ENCODE data around the gene GULP1.
"Not testable (repeated sequence)": the region's sequence is repeated elsewhere in the genome, so short reads cannot be mapped to it uniquely, and the experiment has no call there.

GULP1 gene

GRCh38 chr2:188416367-188416766, 124.7 kb downstream of the GULP1 start:
- no peak for DNase-seq (ENCODE audit: low spot score)

GRCh38 chr2:188422726-188423125, 131.1 kb downstream of the GULP1 start:
- DNase-seq (ENCODE audit: low spot score), result no peak

- no peak for DNase-seq (ENCODE audit: low spot score)
These were observed 133.6 kb downstream of the GULP1 start for GRCh38 chr2:188425266-188425665.

DNA sequence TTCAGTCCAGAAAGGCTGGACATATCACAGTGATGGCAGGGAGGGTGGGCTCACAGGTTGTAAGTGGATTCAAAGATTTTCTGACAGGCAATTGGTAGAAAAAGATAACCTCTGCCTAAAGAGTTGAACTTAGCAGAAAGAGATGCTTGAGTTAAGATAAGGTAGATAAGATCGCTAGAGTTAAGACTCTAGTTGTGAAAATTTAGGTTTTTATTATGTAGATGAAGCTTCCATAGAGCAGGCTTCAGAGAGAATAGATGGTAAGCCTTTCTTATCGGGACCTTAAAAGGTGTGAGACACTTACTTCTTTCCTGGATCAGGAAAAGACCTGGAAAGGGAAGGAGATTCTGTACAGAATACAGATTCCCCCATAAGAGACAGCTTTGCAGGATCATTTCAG, 134.4 kb downstream of the GULP1 start:
- DNase-seq (ENCODE audit: low spot score), result no peak

DNA sequence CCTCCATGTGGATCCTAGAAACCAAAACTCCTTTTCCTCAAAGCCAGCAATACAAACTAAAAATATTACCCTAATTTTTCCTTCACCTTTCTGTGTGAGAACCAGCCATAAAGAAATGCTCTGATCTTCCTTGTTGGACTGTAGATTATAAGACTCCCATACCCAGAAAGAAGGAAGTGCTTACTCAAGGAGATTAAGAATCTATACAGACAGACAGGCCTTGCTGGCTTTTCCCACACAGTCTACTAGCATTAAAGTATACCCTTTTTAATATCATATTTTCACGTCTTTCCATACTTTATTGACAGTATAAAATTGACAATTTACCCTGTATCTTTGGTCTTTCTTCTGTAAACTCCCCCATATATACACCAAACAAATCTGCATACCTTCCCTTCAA, 139.0 kb downstream of the GULP1 start:
- no peak for DNase-seq (ENCODE audit: low spot score)

- no peak for DNase-seq (ENCODE audit: low spot score)
These were observed 142.3 kb downstream of the GULP1 start for GRCh38 chr2:188434018-188434417.

DNA sequence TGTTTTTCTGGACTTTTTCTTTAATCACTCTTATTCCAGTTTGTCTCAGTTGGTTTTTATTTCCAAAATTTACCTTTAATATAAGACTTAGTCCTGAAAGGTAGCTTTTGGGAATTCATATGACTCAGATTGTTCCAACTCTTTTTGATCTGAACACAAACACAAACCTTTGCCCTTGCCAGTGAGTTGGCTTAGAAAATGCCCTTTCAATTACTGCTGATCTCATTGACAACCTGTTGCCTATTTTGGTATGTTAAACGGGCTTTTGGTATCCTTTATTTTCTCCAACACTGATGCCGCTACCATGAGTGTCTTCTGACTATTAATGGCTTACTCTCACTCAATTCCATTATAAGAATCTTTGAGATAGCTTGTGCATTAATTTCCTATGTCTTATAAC, 143.4 kb downstream of the GULP1 start:
- no peak for DNase-seq (ENCODE audit: low spot score)

DNA sequence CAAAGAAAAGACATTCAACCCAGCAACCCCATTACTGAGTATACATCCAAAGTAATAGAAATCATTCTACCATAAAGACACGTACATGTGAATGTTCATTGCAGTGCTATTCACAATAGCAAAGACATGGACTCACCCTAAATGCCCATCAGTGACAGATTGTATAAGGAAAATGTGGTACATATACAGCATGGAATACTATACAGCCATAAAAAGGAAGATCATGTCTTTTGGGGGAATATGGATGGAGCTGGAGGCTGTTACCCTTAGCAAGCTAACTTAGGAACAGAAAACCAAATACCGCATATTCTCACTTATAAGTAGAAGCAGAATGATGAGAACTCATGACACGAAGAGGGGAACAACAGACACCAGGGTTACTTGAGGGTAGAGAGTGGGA, 145.9 kb downstream of the GULP1 start:
- DNase-seq (ENCODE audit: low spot score), result no peak

- no peak for DNase-seq (ENCODE audit: low spot score)
These were observed 148.3 kb downstream of the GULP1 start for GRCh38 chr2:188439986-188440385.

DNA sequence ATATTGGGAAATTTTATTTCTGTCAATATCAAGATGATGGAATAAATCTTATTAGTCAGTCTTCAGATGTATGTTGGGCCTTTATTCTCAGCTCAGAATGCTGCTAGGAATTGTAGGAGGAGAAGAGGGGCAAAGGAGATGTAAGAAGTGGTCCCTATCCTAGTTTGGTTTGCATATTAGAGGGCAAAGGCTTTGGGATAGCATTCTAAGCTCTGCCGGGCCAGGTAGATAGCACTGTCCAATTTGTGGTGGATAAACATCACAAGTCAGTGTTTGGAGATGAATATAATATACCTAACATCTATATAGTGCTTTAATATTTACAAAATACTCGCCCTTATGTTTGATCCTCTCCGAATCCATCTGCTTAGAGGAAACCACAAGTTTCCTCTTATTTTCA, 149.2 kb downstream of the GULP1 start:
- no peak for DNase-seq (ENCODE audit: low spot score)

- no peak for DNase-seq (ENCODE audit: low spot score)
These were observed 149.7 kb downstream of the GULP1 start for GRCh38 chr2:188441288-188441947.

GRCh38 chr2:188443207-188443606, 151.5 kb downstream of the GULP1 start:
- peak; percentile 0 for DNase-seq (ENCODE audit: low spot score)

DNA sequence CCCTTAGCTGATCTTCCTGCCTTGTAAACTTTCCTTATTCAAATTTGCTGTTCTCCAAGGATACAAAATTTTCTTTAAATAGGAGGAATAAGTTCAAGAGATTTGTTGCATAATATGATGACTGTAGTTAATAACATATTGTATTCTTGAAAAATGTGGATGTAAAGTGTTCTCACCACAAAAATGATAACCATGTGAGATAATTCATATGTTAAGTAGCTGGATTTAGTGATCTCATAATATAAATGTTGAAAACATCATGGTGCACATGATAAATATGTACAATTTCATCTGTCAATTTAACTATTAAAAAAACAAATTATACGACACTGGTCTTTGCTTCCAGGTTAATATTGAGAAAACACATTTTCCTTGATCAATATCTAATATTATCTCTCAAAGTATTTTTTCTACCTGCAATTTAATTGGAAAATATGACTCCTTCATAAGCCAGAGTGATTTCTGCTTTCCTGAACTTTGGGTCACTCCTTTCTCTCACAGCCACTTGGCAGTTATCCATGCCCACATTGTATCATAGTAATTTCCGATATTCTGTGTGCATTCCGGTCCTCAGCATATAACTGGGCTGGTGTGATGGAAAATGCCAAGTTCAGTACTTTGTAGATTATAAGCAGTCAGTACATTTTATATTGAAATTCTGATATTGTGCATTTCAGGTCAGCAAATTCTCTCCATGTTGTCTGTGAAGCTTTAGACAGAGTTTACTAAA, 152.6 kb downstream of the GULP1 start:
- DNase-seq (ENCODE audit: low spot score), result no peak

DNA sequence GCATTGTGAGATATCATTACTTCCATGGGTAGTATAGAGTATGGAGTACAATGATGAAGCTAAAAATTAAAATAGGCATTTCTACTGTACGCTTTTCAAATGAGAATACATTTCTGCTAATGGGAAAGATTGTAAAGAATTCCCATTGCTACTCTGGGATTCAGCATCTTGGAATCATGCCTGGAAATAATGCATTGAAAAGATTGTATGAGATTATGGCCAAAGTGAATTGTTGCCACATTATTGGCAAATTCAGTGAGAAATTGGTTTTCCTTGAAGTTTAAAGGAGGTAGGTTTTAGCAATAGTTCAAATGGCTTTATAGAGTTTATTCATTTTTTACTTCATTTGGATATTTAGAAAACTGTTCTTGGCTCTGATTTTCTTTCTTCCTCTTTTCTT, 157.9 kb downstream of the GULP1 start:
- no peak for DNase-seq (ENCODE audit: low spot score)

DNA sequence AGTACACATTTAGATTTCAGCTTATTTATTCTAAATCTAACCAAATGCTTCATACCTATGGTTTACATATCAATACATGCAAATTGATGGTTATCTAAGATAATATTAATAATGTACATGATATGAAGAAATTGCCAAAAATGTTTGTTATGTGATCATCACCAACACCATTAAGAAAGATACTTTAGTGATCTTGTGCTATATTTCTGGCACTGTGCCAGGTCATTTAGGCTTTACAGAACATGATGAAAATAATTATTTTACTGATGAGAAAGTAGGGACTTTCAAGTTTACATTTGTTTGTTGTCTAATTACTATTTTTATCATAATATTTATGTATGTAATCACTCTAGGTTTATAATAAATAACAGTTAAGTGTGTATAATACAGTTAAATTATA, 158.3 kb downstream of the GULP1 start:
- no peak for DNase-seq (ENCODE audit: low spot score)

DNA sequence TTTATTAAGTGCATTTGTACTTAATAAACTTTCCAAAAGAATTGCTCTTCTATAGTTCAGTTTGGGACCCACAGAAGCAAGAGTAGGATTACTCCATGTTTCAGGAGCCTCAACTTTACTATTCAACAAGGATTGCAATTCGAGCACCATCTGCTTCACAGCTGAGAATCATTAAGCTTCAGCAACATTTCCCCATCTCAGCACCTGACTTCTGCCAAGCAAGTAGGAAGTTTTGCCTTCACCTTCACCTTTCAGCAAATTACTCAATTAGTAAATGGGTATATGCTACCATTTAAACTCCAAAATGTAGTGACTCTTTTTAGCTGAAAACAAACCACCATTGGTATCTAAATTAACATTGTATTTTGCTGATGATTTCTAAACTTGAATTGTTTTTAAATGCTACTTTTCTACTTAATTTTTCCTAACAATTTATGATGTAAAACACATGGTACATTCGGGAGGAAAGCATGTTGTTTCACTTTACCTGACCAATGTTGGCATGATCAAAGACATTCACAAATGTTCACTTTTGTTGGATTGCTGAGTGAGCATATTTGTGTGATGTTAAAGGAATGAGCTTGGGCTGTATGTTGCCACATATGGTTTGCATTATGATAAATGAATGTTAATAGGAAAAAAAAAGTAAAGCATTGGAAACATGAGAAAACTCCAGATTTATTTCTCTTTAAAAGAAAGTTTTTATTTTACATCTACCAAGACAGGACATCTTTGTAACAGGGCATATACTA, 159.2 kb downstream of the GULP1 start:
- DNase-seq (ENCODE audit: low spot score), result no peak

DNA sequence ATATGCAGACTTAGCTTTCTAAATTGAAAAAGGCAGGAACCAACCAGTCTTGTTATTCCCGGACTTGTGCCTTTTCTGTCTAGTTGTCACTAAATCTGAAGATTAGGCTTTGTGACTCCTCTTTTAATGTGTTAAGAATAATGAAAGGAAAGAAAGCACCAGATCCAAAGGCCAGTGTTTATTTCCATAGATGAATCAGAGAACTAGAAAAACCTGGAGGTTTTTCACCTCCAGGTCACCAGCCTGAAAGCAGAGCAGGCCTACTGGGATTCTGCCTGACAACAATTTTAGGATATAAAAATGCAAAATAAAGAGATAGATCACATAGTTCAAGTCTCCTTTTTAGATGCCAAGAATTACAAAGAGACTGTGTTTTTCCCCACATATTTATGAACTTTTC, 160.4 kb downstream of the GULP1 start:
- DNase-seq (ENCODE audit: low spot score), result no peak

DNA sequence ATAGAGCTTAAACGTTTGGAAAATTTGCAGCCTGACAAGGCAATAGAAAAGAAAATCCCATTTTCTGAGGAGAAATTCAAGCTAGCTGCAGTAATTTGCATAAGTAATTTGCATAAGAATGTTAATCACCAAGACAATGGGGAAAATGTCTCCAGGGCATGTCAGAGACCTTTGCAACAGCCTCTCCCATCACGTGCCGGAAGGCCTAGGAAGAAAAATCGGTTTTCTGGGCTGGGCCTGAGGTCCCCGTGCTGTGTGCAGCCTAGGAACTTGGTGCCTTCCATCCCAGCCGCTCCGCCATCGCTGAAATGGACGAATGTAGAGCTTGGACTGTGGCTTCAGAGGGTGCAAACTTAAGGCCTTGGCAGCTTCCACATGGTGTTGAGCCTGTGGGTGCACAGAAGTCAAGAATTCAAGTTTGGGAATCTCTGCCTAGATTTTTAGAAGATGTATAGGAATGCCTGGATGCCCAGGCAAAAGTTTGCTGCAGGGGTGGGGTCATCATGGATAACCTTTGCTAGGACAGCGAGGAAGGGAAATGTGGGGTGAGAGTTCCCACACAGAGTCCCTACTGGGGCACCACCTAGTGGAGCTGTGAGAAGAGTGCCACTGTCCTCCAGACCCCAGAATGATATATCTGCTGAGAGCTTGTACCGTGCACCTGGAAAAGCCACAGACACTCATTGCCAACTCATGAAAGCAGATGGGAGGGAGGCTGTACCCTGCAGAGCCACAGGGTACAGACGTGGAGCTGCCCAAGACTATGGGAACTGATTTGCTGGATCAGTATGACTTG, 164.6 kb downstream of the GULP1 start:
- no peak for DNase-seq (ENCODE audit: low spot score)

DNA sequence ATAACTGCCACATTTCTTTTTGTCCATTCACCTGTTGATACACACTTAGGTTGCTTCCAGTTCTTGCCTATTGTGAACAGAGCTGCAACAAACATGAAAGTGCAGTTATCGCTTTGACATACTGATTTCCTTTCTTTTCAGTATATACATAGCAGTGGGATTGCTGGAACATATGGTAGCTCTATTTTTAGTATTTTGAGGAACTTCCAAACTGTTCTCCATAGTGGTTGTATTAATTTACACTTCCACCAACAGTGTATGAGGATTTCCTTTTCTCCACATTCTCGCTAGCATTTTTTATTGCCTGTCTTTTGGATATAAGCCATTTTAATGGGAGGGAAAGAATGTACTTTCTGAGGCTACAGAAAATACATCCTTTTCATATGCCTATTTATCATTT, 167.4 kb downstream of the GULP1 start:
- no peak for DNase-seq (ENCODE audit: low spot score)

GRCh38 chr2:188466078-188466477, 174.4 kb downstream of the GULP1 start:
- DNase-seq (ENCODE audit: low spot score), result not testable (repeated sequence)

DNA sequence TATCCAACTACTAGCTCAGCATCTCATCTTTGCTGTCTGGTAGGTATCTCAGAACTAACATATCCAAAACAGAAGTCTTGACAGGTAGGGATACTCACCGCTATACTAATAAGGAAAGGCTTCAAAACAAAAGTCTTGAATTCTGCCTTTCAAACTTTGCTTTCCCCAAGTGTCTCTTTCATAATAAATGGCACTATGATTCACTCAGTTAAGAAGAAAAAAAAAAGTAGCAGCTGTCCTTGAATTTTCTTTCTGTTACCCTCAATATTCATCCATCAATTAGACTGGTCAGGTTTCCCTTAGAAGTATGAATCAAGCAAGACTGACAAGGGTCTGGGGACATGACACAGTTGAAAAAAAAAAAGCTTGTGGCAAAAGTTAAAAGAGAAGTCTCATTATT, 175.1 kb downstream of the GULP1 start:
- no peak for DNase-seq (ENCODE audit: low spot score)

DNA sequence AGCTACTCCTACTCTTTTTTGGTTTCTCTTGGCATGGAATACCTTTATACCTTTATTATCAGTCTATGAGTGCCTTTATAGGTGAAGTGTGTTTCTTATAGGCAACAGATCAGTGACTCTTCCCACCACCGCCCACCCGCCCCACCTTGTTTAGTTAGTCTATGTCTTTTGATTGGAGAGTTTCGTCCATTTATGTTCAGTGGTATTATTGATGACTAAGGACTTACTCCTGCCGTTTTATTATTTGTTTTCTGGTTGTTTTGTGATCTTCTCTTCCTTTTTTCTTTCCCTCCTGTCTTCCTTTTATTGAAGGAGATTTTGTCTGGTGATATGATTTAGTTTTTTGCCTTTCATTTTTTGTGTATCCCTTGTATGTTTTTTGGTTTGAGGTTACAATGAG, 179.5 kb downstream of the GULP1 start:
- DNase-seq (ENCODE audit: low spot score), result no peak
